Lower leg skin (tissue), 3 donors: ENCODE measurements around the gene MUC5AC.

Source experiments
- CTCF ChIP-seq, 3 donors: fragments of 450-650 bp; IDR thresholded peaks; one replicate each; pipeline ENCODE4 v1.5.1; 2016; ENCODE audit warnings: antibody characterized with exemption in 3 of 3, mild to moderate bottlenecking in 3 of 3, moderate library complexity in 2 of 3
- POLR2A ChIP-seq, 2 donors: fragments of 450-650 bp; IDR thresholded peaks; one replicate each; pipeline ENCODE4 v1.6.1; 2016 to 2017; ENCODE audit warnings: antibody characterized with exemption in 2 of 2, mild to moderate bottlenecking in 1 of 2, moderate library complexity in 1 of 2

- TF ChIP-seq CTCF (IDR thresholded peaks at IDR 0.05) (no peak), POLR2A (IDR thresholded peaks at IDR 0.05) (no peak)
These were observed 37.0 kb upstream of the MUC5AC start for GRCh38 chr11:1120532-1121330.
